ENCODE data around the gene MB21D2.

DNA sequence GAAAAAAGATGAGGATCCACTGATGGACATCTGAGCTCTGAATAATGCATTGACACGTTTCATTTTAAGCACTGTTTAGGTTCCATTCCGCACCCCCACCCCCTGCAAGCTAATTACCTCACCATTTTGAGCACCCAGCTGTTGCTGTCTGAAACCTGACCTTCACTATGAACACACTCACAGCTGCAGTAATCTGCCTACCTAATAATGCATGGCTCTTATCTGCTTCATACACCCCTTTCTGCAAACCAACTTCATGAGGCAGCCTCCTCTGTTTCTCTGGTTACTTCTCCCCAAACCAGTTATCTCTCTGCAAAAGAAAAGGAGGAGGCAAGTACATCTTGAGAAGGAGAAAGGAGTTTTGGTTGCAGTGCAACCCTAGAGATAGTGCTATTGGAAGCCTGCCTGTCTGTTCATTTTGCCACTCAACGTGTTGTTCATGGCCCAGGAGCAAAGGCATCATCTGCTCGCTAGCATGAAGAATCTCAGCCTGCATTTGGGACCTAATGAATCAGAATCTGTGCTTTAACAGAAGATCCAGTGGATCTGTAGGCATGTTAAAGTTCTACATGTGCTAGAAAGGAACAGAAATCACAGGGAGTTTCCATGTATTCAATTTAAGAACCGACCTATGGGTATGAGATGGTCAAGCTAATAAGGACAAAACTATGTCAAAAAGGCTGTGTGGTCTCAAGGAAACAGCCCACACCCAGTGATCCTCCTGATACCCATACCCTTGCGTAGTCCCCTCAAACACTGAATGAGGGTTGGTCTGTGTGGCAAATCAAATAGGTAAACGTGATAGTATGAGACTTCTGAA lies 87.2 kb downstream of the MB21D2 start:
- no peak for TF ChIP-seq POLR2A (IDR thresholded peaks at IDR 0.05; ENCODE audit: low read depth, low read length)
- no peak for TF ChIP-seq TAF1 (IDR thresholded peaks at IDR 0.05; ENCODE audit: low read depth, low read length)
- no peak; the same call in 1 of the 2 replicates for TF ChIP-seq POLR2AphosphoS5 (IDR thresholded peaks at IDR 0.05; ENCODE audit: low read depth, low read length)
- peak; percentile 71 for TF ChIP-seq SPI1 (IDR thresholded peaks at IDR 0.05; ENCODE audit: low read depth, low read length)
- no peak for TF ChIP-seq POU2F2 (IDR thresholded peaks at IDR 0.05; ENCODE audit: low read depth, low read length)
